SU-DHL-6 (cell line): ENCODE results near the gene WDCP.

ENCODE experiments used
- CTCF ChIP-seq: fragments of 200-600 bp; sonication (generic); IDR thresholded peaks from one replicate; pipeline ENCODE4 v1.5.1; 2017; ENCODE audit warnings: antibody characterized with exemption, mild to moderate bottlenecking, low read length, moderate library complexity; ENCODE audit not compliant: insufficient read depth, poor library complexity, severe bottlenecking
- EZH2phosphoT487 ChIP-seq: fragments of 200-600 bp; sonication (generic), shearing (Covaris generic); conservative IDR thresholded peaks from 2 replicates; pipeline ENCODE4 v1.6.1; 2018; ENCODE audit warnings: mild to moderate bottlenecking, antibody characterized with exemption, low read length, moderate library complexity, mixed read lengths

GRCh38 chr2:24054366-24055010 lies 7.3 kb upstream of the WDCP start:
- TF ChIP-seq CTCF: no peak
- TF ChIP-seq EZH2phosphoT487: no peak
